GM13977 (cell line): ENCODE measurements around the gene NUP133.

Experiments
- DNase-seq: peaks from one replicate; pipeline ENCODE4 v3.0.0; 2012; ENCODE audit warnings: low spot score
- CTCF ChIP-seq: IDR thresholded peaks from 2 replicates; pipeline ENCODE4 v1.5.1; 2012; ENCODE audit warnings: mild to moderate bottlenecking, control low read depth; ENCODE audit not compliant: insufficient read depth; ENCODE audit errors: extremely low read depth, missing control alignments
- in situ Hi-C: fragments of 300-500 bp; cut with MboI; formaldehyde crosslinking; loops from one replicate; pipeline ENCODE4 v1.12.0; 2022; ENCODE audit warnings: low sequenced_read_pairs, low pct_unique_long_range_greater_than_20kb, mixed read lengths, inconsistent platforms; ENCODE audit not compliant: unreplicated experiment

NUP133 gene

GRCh38 chr1:229471175-229471574, 37.0 kb downstream of the NUP133 start:
- DNase-seq = no peak
- TF ChIP-seq CTCF = no peak
- in situ Hi-C loops = no loop called here

GRCh38 chr1:229470406-229471043, 37.6 kb downstream of the NUP133 start:
- no peak for DNase-seq
- in situ Hi-C loops = no loop called here
- TF ChIP-seq CTCF = no peak

GRCh38 chr1:229466887-229467286, 41.3 kb downstream of the NUP133 start:
- in situ Hi-C loops = no loop called here

GRCh38 chr1:229464672-229465071, 43.5 kb downstream of the NUP133 start:
- in situ Hi-C loops = no loop called here
- no peak for TF ChIP-seq CTCF
- DNase-seq = no peak

More at GRCh38 chr1:229466887-229467286, 41.3 kb downstream of the NUP133 start:
- no peak for DNase-seq
- TF ChIP-seq CTCF = no peak

GRCh38 chr1:229461032-229461668, 47.0 kb downstream of the NUP133 start:
- TF ChIP-seq CTCF = no peak
- no peak for DNase-seq
- in situ Hi-C loops = no loop called here

GRCh38 chr1:229459815-229460214, 48.3 kb downstream of the NUP133 start:
- no peak for DNase-seq
- in situ Hi-C loops = no loop called here
- no peak for TF ChIP-seq CTCF
